Measurements from ENCODE around the gene WASF2. TPM values are rescaled to one million over a fixed set of nuclear protein-coding genes. Genes with fewer than 3 reads are reported as not detected.
"Not testable (repeated sequence)": the region's sequence is repeated elsewhere in the genome, so short reads cannot be mapped to it uniquely, and the experiment has no call there.

WASF2 gene
- polyA plus RNA-seq, 3 donors: 29.9 to 51.7 (median 41.3) TPM

DNA sequence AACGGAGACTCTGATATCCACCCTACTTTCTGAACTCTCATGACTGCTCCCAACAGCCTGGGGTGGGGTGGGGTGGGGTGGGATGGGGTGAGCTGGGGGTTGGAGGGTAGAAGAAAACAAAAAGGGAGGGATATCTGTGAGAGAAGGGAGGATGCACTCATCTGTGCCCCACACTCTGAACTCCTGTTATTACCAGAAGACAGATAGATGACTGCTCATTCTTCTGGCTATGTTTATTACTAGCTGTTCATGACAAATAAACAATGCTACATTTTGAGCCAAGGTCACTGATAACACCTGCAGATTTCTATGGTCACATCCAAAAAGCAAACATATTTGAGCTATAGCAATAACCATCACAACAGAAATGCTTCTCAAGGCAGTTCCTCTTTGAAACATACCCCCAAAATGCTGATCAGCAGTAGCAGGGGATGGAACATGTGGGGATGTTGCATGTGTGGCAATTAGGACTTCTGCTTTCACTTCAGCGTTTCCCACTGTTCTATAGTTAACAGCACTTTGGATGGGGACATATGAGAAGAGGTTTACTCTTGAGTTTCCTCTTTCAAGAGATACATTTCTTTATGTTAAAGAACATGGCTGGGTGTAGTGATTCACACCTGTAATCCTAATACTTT lies 54.3 kb downstream of the WASF2 start:
- WGBS, 3 donors: 26 to 83% (median 47%) methylated on average over 2 of the region's 2 CpGs

DNA sequence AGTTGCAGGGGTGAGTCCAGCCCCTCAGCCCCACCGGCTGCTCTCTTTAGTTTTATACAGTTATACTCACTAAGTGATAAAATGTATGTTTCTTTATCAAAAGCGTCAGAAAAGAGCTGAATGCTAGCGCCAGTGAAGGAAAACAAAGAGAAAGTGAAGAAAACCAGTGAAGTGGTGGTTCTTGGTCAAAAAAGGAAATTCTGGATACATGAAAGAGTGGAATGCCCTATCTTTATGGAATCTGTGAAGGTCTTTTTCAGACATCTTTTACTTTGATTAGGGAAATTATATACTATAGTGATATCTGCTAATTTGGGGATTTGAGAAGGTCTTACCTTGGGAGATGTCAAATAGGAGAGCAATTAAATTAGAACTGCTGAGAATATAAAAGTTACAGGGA lies 56.3 kb downstream of the WASF2 start:
- no peak overlapping the region for H3K27ac ChIP-seq (ENCODE audit: low read depth, low read length)
- WGBS, 3 donors: 59 to 89% (median 88%) methylated on average over 3 of the region's 3 CpGs

More for the DNA sequence above, 54.3 kb downstream of the WASF2 start:
- H3K27ac ChIP-seq (ENCODE audit: low read depth, low read length): no peak overlapping the region

DNA sequence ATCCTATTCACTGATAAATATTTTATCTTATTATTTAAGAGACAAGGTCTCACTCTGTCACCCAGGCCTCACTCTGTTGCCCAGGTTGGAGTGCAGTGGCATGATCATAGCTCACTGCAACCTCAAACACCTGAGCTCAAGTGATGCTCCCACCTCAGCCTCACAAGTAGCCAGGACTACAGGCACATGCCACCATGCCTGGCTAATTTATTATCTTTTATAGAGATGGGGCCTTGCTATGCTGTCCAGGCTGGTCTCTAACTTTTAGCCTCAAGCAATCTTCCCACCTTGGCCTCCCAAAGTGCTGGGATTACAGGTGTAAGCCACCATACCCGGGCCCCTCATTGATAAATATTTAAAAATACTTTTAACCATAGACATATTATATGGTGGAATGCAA lies 57.2 kb downstream of the WASF2 start:
- 84 to 97% (median 89%) methylated on average over 1 of the region's 1 CpG for WGBS, 3 donors
- H3K27ac ChIP-seq (ENCODE audit: low read depth, low read length): not testable (repeated sequence)

DNA sequence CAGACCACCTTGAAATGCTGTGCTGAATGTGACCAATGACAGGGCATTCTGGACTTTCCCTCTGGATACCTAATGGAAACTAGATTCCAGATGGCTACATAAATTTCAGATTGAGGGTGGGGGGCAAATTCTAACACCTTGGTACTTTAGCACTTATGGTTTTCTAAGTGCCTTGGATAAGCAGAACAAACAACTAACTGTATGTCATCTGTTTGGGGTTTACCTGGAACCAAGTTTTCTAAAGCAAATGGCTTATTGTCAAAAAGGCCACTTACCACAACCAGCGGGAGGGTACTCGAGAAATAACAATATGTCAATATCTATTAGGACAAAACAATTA lies 58.4 kb downstream of the WASF2 start:
- H3K27ac ChIP-seq (ENCODE audit: low read depth, low read length): no peak overlapping the region
- 83 to 90% (median 85%) methylated on average over 2 of the region's 2 CpGs for WGBS, 3 donors

DNA sequence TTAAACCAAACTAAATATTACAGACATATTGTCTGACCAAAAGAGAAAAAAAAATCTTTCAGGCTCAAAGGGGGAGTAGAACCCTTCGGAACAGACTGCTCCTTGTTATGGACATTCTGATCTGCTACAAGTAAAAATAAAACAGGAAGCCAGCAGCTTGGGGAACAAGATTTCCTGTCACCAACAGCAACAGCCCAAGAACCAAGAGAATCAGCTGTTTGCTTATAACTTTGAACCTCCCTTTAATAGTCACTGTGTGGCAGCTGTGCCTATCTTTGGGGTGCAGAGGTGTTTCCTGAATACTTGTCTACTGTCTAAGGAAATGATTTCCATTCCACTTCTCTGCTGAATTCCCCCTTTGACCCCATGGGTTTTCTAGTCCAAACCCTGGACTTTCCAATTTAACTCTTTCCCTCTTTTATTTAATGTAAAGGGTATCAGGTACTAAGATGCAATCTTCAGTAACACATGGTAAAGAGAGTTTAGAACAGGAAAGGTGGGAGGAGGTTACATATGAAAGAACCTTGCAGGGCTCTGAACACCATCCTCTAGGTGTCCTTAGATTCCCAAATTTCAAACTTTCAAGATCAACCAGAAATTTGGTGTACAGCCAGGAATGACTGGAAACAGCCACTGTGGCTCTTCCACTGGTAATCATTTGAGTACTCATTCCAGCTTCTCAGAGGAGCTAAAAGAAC lies 58.9 kb downstream of the WASF2 start:
- no peak overlapping the region for H3K27ac ChIP-seq (ENCODE audit: low read depth, low read length)
- 7 to 55% (median 13%) methylated on average over 1 of the region's 1 CpG for WGBS, 3 donors

DNA sequence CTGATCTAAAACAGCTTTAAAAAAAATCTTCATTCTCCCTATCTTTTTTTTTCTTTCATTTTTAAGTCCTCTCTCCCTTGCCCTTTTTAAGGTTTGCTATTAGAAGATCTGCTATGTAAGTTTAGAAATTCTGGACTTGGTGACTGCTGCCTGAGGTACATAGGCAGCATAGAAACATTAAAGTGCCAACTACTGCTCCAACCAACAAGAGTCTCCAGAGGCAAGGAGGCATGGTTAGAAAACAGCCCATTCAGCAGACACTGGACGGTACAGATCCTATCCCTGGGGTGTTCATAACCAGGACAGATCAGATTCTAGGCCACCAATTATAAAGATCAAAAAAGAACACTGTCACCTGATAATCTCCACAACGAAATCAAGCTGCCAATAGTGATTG lies 60.9 kb downstream of the WASF2 start:
- H3K27ac ChIP-seq (ENCODE audit: low read depth, low read length): no peak overlapping the region
- 6 to 50% (median 13%) methylated on average over 2 of the region's 2 CpGs for WGBS, 3 donors

DNA sequence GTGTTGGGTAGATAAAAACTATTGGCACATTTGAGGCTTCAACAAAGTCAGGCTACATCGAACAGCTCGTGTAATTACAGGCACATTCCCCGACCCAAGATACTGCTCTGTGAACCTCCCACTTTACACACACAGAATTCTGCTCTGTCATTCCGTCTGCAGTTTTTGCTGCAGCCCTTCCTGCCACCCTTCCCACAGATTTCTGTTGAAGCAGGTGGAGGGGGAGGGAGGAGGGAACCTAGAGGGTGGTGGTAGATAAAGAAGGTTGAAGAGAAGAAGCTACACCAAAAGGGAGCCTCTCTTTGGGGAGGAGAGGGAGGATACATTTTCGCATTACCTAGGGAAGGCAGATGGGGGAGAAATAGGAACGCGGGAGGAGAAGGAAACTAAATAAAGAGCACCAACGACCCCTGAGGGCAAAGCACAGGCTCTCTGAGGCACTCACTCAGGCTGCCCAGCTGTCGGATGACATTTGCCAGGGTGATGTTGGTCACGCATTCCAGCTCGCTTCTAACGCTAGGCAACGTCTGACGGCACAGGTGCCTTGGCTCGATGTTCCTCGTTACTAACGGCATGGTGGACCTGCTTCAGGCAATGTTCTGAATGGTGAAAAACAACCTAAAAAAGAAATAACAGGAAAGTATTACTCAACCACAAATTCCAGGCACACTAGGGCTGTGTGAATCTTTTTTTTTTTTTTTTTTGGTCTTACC lies 61.5 kb downstream of the WASF2 start:
- WGBS, 3 donors: 14 to 49% (median 14%) methylated on average over 17 of the region's 17 CpGs
- H3K27ac ChIP-seq (ENCODE audit: low read depth, low read length): no peak overlapping the region

DNA sequence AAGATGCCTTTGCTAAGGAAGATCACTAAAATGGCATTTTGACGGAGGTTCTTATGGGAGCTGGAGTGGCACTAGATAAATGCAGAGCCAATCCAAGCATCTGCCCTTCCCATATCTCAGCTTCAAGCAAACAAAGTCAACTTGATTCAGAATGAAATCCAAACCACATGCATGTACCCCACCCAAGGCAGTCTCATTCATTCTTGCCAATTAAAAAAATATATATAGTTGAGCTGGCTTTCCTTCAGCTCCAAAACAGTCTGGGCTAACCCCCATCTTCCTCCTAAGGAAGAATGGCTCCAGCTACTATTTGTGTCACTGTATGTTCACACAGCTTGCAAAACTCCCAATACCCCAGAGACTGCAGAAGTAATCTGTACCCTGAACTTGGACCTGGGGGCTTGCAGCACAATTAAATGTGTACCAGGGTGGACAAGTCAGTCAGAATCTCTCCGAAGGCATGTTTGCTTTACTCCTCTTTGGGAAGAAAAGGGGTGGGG lies 62.1 kb downstream of the WASF2 start:
- H3K27ac ChIP-seq (ENCODE audit: low read depth, low read length): no peak overlapping the region
- WGBS, 3 donors: 43 to 62% (median 48%) methylated on average over 2 of the region's 2 CpGs

DNA sequence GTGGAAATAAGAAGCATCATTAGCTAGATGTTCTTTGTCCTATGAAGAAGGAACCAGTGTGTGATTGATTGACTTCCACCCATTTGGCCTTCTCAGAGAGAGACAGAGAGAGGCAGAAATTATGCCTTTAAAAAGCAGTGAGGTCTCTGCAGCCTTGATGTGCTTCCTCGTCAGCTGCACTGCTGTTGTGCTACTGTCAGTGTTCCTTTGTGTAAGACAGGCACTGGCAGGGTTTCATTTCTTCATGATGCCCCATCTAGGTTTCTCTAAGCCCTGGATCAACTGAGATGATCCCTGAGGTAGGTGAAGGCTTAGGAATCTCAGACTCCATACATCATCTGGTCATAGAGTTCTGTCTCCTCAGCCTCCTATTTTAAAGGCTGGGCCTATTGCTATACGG lies 62.6 kb downstream of the WASF2 start:
- WGBS, 3 donors: 48 to 73% (median 51%) methylated on average over 2 of the region's 2 CpGs

DNA sequence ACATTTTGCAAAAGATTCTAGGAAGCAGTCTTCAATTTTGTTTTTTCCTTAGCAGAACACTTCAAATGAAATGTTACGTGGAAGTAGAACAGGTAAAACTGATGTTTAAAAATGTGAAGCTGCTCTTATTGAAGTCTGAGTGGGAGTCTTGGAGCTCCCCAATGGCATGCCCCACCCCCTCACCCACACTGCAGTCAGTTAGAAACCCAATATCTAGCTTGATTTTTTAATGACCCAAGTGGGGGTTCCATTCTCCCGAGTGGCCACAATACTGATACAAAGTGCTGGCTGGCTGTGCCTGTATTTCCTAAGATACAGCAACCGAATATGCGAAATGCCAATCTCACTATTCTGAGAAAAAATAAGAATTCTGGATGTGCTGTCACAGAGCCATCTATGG lies 66.3 kb downstream of the WASF2 start:
- H3K27ac ChIP-seq (ENCODE audit: low read depth, low read length): no peak overlapping the region
- 72 to 81% (median 75%) methylated on average over 4 of the region's 4 CpGs for WGBS, 3 donors

More for the DNA sequence above, 62.6 kb downstream of the WASF2 start:
- H3K27ac ChIP-seq (ENCODE audit: low read depth, low read length): no peak overlapping the region

DNA sequence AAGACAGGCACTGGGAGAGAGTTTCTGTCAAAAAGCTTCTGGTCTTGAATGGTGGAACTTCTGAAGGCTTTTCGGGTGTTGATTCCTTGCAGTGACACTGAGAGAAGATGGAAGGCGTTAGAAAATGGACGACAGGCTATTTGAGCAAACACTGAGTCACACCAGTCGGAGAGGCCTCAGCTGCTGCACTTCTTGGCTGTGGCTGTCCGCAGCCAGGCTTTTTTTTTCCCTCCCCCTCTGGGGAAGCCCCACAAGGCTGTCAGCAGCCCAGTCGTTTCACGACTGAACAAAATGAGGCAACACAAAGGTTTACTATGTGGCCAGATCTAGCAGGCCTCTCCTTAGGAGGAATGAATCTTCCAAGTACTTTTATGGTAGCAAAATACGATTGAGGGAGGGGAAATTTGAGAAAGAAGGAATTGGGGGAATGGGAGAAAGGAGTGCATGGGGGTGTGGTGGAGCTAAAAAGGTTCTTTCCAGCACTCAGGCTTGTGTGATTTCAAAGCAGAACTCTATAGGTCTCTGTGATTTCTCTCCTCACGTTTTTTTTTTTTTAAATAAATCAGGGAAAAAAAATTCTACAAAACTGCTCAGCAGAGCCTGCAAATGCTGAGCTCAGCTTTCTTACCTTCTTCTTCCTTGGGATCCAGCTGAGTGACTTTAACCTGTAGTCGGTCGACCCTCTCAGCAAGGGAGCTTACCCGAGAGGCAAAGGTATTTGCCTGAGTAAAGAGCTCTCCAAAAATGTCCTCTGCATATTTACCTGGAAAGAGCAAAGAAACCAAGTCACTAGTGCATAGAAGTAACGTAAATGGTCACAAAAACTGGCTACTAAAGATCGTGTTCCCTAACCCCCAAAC lies 71.4 kb downstream of the WASF2 start:
- 39 to 52% (median 47%) methylated on average over 14 of the region's 14 CpGs for WGBS, 3 donors

DNA sequence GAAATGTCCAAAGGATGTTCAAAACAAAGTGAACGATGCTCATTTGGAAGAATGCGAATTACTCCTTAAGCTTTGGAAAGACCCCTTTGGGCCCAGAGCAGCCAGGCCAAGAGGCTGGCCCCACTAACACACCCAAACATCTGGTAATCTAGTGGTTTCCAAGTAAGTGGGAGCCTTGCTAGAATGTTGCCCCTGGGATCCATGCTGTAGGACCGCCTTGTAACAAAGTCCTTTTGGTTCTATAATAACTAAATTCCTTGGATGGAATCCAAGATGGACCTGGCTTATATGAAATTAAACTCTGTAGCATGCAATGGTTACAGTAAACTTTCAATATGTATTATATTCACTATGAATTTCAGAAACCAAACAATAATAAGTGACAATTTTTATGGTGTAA lies 72.3 kb downstream of the WASF2 start:
- 68 to 83% (median 76%) methylated on average over 3 of the region's 3 CpGs for WGBS, 3 donors
- H3K27ac ChIP-seq (ENCODE audit: low read depth, low read length): no peak overlapping the region

More for the DNA sequence above, 71.4 kb downstream of the WASF2 start:
- no peak overlapping the region for H3K27ac ChIP-seq (ENCODE audit: low read depth, low read length)

DNA sequence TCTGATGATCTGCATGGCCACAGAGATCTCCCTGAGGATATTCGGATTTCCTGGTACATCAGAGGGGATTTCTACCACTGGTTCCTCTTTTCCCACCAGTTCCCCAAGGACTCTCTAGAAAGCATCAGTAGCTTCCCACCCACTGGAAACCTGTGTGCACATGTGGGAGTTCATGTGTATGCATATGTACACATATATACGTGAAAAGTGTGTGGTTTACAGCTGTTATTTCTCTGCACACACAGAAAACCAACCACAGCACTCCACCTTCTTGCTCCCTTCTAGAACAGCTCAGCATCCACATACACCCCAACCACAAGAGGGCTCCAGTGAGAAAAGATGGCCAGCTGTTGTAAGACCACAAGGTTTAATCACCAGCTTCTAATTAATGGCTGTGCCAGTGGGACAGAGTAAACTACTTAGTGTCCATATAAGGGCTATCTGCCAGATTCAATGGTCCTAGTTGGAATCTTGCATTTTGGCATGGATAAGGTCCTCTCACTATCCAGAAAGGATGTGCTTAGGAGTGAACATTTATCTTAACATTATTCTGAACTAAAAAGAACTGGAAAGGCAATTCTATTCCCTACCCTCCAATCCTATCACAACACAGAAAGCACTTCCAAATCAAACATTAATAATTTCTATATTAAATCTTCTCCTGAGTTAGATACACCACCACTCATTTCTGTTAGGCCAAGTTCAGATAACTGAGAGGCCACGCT lies 73.4 kb downstream of the WASF2 start:
- WGBS, 3 donors: 60 to 71% (median 61%) methylated on average over 3 of the region's 3 CpGs
- no peak overlapping the region for H3K27ac ChIP-seq (ENCODE audit: low read depth, low read length)

DNA sequence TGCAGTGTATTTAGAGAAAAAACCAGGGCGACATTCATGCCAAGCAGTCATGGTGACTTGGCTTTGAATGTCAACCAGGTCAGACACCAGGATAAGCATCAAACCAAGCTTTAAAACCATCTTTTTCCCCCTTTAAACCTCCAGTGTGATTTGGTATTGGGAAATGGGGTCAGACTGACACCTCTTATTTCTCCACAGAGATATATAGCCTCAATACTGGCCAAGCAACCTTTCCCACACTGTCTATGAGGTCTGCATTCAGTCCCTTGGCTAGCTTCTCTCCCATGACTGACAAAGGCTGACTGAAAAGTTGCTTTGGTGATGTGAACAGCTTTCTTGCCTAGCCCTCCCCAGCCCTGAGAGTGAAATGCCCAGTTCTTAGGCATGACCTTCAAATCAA lies 75.9 kb downstream of the WASF2 start:
- 88 to 95% (median 89%) methylated on average over 1 of the region's 1 CpG for WGBS, 3 donors
- no peak overlapping the region for H3K27ac ChIP-seq (ENCODE audit: low read depth, low read length)

DNA sequence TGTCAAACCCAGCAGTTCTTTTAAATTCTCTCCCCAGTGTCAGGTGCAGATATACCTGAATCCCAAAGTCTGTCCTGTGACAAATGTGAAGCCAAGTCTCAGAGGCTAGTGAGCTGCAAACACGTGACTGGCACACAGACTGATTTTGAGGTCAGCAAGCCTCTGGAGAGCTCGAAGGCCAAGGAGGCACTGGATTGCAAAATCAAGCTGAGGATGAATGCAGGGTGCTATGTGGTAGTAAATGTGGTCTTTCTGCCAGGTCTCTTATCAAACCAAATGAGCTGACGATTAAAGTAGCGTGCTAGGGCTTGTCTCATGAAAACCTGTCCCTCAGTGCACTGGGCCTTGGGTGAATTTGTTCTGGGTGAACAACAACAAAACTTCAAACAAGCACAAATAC lies 77.0 kb downstream of the WASF2 start:
- 48 to 63% (median 58%) methylated on average over 4 of the region's 4 CpGs for WGBS, 3 donors
- H3K27ac ChIP-seq (ENCODE audit: low read depth, low read length): no peak overlapping the region

DNA sequence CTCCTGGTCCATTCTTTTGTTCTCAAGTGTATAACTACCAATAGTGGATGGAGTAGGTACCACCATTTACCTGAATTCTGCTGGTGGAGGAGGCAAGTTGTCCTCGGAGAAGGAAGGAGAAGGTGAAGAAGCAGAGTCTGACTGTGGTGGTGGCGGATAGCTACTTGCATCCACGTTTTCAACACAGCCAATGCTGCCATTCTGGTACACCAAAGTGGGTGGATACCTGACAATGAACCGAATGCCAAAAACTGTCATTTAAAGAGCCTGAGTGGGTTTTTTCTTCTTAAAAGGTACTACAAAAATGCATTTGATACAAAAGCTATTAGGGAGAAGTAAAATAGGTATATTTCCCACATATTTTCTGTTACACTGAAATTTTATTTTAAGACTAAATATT lies 77.5 kb downstream of the WASF2 start:
- WGBS, 3 donors: 90 to 93% (median 93%) methylated on average over 4 of the region's 4 CpGs
- H3K27ac ChIP-seq (ENCODE audit: low read depth, low read length): no peak overlapping the region

DNA sequence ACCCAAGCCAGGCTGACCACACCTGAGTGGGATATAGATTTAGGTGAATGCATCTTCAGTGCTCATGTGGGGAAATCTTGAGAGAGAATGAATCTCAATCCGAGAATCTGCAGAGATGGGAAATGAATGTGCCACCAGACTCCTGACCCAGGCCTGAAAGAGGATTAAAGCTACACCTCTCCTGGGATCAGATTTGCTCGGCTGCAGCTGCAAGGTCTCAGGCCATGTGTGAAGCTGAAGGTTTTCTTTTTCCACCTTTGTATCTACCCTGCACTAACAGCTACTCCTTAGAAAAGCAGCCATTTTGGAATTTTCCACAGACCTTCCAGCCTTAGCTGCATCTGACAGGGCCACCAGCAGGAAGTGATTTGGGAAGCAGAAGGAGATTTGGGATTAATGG lies 79.3 kb downstream of the WASF2 start:
- no peak overlapping the region for H3K27ac ChIP-seq (ENCODE audit: low read depth, low read length)
- 77 to 88% (median 85%) methylated on average over 2 of the region's 2 CpGs for WGBS, 3 donors

DNA sequence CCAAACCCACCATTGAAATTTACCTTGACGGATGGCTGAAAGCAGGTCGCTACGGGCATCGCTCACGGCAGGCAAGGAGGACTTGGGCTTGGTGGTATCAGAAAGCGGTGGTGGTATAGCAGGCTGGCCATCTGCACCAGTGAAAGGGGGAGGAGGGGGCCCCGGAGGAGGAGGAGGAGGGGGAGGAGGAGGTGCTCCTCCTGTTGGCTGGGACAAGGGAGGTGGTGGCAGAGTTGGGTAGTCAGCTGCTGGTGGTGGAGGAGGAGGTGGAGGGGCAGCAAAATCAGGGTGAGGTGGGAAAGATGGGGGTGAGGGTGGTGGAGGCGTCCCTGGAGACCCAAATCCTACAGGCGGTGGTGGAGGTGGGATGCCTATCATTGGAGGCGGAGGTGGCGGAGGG lies 80.3 kb downstream of the WASF2 start:
- WGBS, 3 donors: 93 to 95% (median 94%) methylated on average over 11 of the region's 11 CpGs
- H3K27ac ChIP-seq (ENCODE audit: low read depth, low read length): no peak overlapping the region

All from adipose tissue (tissue), 3 donors.